Retinal pigment epithelial cell (primary cell): ENCODE data around the gene SMPDL3A.

Source experiments
- DNase-seq: peaks from one replicate; pipeline ENCODE4 v3.0.0-alpha.2; 2010; ENCODE audit warnings: low read depth
- H3K4me3 ChIP-seq: 2 replicates; pipeline ENCODE4 v1.5.1; 2011; ENCODE audit warnings: mild to moderate bottlenecking, low read length, control low read depth, moderate library complexity
- CTCF ChIP-seq: conservative IDR thresholded peaks from 2 replicates; pipeline ENCODE4 v1.5.1; 2011; ENCODE audit warnings: low read depth, low read length, control low read depth, inconsistent platforms

SMPDL3A gene

GRCh38 chr6:122758927-122759334 lies 30.1 kb upstream of the SMPDL3A start:
- H3K4me3 ChIP-seq = no peak overlapping the region
- no peak for TF ChIP-seq CTCF
- no peak for DNase-seq

DNA sequence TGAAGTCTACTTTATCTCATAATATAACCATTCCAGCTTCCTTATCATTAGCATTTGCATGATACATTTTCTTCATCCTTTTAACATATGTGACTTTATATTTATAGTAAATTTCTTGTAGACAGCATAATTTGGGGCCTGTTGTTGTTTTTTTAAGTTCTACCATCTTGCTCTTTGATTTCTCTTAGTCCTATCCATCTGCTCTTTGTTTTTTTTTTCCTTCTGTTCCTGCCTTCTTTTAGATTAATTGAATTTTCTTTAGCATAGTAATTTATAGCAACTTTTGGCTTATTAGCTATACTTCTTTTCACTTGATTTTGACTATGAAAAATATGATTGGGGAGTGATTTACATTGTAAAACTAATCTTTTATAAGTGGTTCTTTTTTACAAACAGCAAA lies 28.7 kb upstream of the SMPDL3A start:
- no peak overlapping the region for H3K4me3 ChIP-seq
- DNase-seq = no peak
- TF ChIP-seq CTCF = no peak

GRCh38 chr6:122766256-122766655 lies 22.8 kb upstream of the SMPDL3A start:
- no peak for DNase-seq
- no peak for TF ChIP-seq CTCF
- no peak overlapping the region for H3K4me3 ChIP-seq

- DNase-seq = no peak
- H3K4me3 ChIP-seq = no peak overlapping the region
- peak; percentile 11 for TF ChIP-seq CTCF
Observed at GRCh38 chr6:122770835-122771601, 18.0 kb upstream of the SMPDL3A start.

DNA sequence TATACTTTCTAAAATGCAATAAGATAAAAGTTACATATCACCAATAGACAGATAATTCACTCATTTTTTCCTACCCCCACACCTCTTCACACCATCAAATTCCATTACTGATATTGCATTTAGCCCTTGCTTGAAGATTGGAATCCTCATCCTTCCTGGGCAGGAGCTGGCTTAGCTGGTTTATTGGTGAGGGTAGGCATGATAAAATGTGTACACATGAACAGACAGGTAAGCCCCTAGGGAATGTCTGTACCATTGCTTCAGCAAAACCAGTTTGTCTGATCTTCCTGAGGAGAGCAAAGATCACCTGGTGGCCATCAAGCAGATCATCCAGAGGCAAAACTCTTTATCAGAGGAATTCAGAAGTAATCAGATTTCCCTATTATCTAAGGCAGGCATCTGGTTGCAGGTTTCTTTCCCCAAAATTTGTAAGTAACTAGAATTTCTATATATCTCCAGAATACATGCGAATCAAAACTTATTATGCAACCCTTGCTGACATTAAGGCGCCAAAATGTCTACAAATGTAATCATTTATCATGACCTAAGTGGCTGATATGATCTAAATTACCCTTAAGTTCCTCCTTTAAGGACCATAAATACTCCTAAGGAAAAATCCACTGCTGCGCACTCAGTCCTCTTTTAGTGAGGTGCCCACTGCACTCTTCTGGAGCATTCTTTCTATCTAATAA lies 16.2 kb upstream of the SMPDL3A start:
- TF ChIP-seq CTCF = no peak
- no peak for DNase-seq
- H3K4me3 ChIP-seq = no peak overlapping the region

DNA sequence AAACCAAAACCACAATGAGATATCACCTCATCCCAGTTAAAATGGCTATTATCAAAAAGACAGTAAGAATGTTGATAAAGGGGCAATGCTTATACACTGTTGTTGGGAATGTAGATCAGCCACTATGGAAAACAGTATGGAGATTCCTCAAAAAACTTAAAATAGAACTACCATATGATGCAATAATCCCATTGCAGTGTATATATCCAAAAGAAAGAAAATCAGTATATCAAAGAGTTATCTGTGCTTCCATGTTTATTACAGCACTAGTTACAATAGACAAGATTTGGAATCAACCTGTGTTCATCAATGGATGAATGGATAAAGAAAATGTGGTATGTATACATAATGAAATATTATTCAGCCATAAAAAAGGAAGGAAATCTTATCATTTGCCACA lies 13.1 kb upstream of the SMPDL3A start:
- H3K4me3 ChIP-seq = no peak overlapping the region
- no peak for DNase-seq
- no peak for TF ChIP-seq CTCF

- H3K4me3 ChIP-seq = no peak overlapping the region
- no peak for DNase-seq
- TF ChIP-seq CTCF = no peak
Observed at GRCh38 chr6:122778302-122778701, 10.8 kb upstream of the SMPDL3A start.
